ENCODE data around the gene EVA1A.
"Not testable (repeated sequence)": the region's sequence is repeated elsewhere in the genome, so short reads cannot be mapped to it uniquely, and the experiment has no call there.

Gene EVA1A

GRCh38 chr2:75489721-75490120 is 71.0 kb downstream of the EVA1A start:
- Mint-ChIP-seq H3K27ac (ENCODE audit: low read depth) (no peak overlapping the region), H3K4me1 (no peaks in the 10 kb centered on the region), H3K27me3 (peaks cover 44% of the 10 kb centered on the region), H3K9me3 (no peaks in the 10 kb centered on the region), H3K36me3 (ENCODE audit: insufficient read depth) (peaks cover 2% of the 10 kb centered on the region), H3K4me3 (no peak overlapping the region)
- ATAC-seq (replicated peaks; ENCODE audit: extremely low read depth, poor library complexity, severe bottlenecking) (no peak), DNase-seq (ENCODE audit: low spot score in 2 of 2) (no peak)

DNA sequence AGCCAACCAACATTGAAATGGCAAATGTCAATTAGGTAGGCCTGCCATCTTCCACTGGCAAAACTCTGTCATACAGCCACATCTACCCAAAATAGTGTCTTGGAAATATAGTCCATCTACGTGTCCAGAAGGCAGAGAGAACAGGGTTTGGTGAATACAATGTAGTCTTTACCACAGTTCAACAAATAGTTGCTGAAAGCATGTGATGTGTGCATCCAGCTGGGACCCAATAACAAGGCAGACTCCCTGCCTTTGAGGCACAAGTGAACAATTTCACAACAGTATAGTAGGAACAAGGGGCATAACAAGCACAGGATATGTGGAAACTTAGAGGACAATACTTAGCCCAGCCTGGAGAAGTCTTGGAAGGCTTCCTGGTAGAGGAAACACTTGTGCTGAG is 72.6 kb downstream of the EVA1A start:
- Mint-ChIP-seq H3K4me3 (no peak overlapping the region), H3K36me3 (ENCODE audit: insufficient read depth) (peaks cover 2% of the 10 kb centered on the region), H3K27ac (ENCODE audit: low read depth) (no peak overlapping the region), H3K9me3 (no peaks in the 10 kb centered on the region), H3K4me1 (no peaks in the 10 kb centered on the region), H3K27me3 (peaks cover 44% of the 10 kb centered on the region)
- no peak for DNase-seq (ENCODE audit: low spot score in 2 of 2)
- ATAC-seq (replicated peaks; ENCODE audit: extremely low read depth, poor library complexity, severe bottlenecking) = no peak

GRCh38 chr2:75486735-75487134 is 74.0 kb downstream of the EVA1A start:
- not testable (repeated sequence) for H3K4me3 Mint-ChIP-seq; H3K27ac Mint-ChIP-seq (ENCODE audit: low read depth); H3K9me3 Mint-ChIP-seq; ATAC-seq (replicated peaks; ENCODE audit: extremely low read depth, poor library complexity, severe bottlenecking); DNase-seq (ENCODE audit: low spot score in 2 of 2); H3K4me1 Mint-ChIP-seq; H3K36me3 Mint-ChIP-seq (ENCODE audit: insufficient read depth)
- H3K27me3 Mint-ChIP-seq = peaks cover 44% of the 10 kb centered on the region

DNA sequence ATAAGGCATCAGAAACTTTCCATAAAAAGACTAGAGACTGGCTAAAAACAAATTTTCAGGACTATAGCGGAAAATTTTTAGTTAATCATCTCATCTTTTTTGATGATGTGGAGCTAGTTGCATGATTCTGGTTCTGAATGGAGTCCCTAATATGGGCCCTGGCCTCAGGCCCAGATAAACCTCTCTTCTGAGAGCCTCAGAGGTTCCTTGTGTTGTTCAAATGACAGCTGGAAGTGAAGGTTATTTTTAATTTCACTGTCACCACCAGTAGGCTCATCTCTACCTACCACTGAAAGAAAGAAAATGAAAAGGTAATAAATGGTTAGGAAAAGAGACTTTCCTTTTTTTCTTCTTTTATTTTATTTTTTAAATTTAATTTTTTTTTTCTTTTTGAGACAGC is 75.9 kb downstream of the EVA1A start:
- Mint-ChIP-seq H3K9me3 (no peaks in the 10 kb centered on the region), H3K27me3 (peaks cover 54% of the 10 kb centered on the region), H3K4me1 (no peaks in the 10 kb centered on the region), H3K36me3 (ENCODE audit: insufficient read depth) (peaks cover 2% of the 10 kb centered on the region), H3K4me3 (no peak overlapping the region), H3K27ac (ENCODE audit: low read depth) (no peak overlapping the region)
- DNase-seq (ENCODE audit: low spot score in 2 of 2) (no peak), ATAC-seq (replicated peaks; ENCODE audit: extremely low read depth, poor library complexity, severe bottlenecking) (no peak)

- Mint-ChIP-seq H3K4me3 (no peak overlapping the region), H3K36me3 (ENCODE audit: insufficient read depth) (peaks cover 2% of the 10 kb centered on the region), H3K27me3 (peaks cover 48% of the 10 kb centered on the region), H3K27ac (ENCODE audit: low read depth) (no peak overlapping the region), H3K9me3 (no peaks in the 10 kb centered on the region), H3K4me1 (no peaks in the 10 kb centered on the region)
- DNase-seq (ENCODE audit: low spot score in 2 of 2) (no peak), ATAC-seq (replicated peaks; ENCODE audit: extremely low read depth, poor library complexity, severe bottlenecking) (no peak)
These were observed 76.9 kb downstream of the EVA1A start for GRCh38 chr2:75483878-75484277.

DNA sequence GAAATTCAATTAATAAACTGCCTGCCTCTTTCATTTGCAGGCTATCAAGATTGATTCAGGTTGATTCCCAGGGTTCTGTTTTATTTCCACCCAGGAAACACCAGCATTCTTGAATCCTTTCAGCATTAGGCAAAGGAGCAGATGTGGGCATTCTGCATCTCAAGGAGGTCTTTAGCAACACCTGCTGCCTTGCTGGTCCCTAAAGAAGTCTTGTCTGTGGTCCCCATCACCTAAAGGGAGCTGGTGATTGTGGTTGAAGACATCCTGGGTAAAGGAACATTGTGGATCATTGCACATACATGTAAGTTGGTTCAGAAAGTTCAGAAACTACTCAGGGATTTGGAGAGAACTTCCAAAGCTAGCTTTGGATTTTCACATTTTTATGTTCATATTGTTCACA is 78.3 kb downstream of the EVA1A start:
- no peak for DNase-seq (ENCODE audit: low spot score in 2 of 2)
- Mint-ChIP-seq H3K36me3 (ENCODE audit: insufficient read depth) (peaks cover 2% of the 10 kb centered on the region), H3K9me3 (no peaks in the 10 kb centered on the region), H3K4me1 (no peaks in the 10 kb centered on the region), H3K4me3 (no peak overlapping the region), H3K27ac (ENCODE audit: low read depth) (no peak overlapping the region), H3K27me3 (peaks cover 42% of the 10 kb centered on the region)
- ATAC-seq (replicated peaks; ENCODE audit: extremely low read depth, poor library complexity, severe bottlenecking) = no peak

GRCh38 chr2:75480971-75481836 is 79.5 kb downstream of the EVA1A start:
- Mint-ChIP-seq H3K4me1 (no peaks in the 10 kb centered on the region), H3K27me3 (peaks cover 36% of the 10 kb centered on the region), H3K36me3 (ENCODE audit: insufficient read depth) (no peaks in the 10 kb centered on the region), H3K9me3 (no peaks in the 10 kb centered on the region), H3K27ac (ENCODE audit: low read depth) (no peak overlapping the region), H3K4me3 (no peak overlapping the region)
- ATAC-seq (replicated peaks; ENCODE audit: extremely low read depth, poor library complexity, severe bottlenecking) (no peak), DNase-seq (ENCODE audit: low spot score in 2 of 2) (no peak)

DNA sequence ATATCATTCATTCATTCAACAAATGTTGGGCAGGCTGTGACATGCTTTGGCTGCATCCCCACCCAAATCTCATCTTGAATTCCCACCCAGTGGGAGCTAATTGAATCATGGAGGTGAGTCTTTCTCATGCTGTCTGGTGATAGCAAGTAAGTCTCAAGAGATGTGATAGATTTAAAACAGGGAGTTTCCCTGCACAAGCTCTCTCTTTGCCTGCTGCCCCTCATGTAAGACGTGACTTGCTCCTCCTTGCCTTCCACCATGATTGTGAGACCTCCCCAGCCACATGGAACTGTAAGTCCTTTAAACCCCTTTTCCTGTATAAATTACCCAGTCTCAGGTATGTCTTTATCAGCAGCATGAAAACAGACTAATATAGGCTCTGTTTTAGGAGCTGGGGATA is 83.0 kb downstream of the EVA1A start:
- H3K4me3 Mint-ChIP-seq = not testable (repeated sequence)

DNA sequence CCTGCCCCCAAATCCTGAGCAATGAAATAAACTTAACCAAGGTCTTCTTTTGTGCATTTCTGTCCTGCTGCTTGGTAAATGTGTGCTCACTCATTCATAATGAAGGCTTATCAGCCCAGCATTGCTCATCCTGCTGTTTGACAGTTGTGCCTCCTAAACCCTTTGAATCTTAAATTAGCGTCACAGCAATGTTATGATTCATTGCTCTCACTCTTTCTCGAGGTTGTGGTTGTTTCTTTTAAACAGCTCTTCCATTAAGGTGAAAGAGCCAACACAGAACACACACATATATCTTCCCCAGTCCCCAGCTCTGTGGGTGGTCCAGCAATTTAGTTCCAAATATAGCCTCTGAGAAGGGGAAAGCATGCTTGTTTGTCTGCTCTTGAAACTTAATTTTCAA is 84.0 kb downstream of the EVA1A start:
- H3K27me3 Mint-ChIP-seq = peaks cover 43% of the 10 kb centered on the region
- H3K36me3 Mint-ChIP-seq (ENCODE audit: insufficient read depth) = no peaks in the 10 kb centered on the region
- no peak overlapping the region for H3K4me3 Mint-ChIP-seq
- no peaks in the 10 kb centered on the region for H3K4me1 Mint-ChIP-seq
- no peaks in the 10 kb centered on the region for H3K9me3 Mint-ChIP-seq
- ATAC-seq (replicated peaks; ENCODE audit: extremely low read depth, poor library complexity, severe bottlenecking) (no peak), DNase-seq (ENCODE audit: low spot score in 2 of 2) (no peak)
- H3K27ac Mint-ChIP-seq (ENCODE audit: low read depth) = no peak overlapping the region

More for the DNA sequence above, 83.0 kb downstream of the EVA1A start:
- H3K27me3 Mint-ChIP-seq = peaks cover 39% of the 10 kb centered on the region
- H3K36me3 Mint-ChIP-seq (ENCODE audit: insufficient read depth); H3K9me3 Mint-ChIP-seq; ATAC-seq (replicated peaks; ENCODE audit: extremely low read depth, poor library complexity, severe bottlenecking); H3K27ac Mint-ChIP-seq (ENCODE audit: low read depth); DNase-seq (ENCODE audit: low spot score in 2 of 2); H3K4me1 Mint-ChIP-seq: not testable (repeated sequence)

DNA sequence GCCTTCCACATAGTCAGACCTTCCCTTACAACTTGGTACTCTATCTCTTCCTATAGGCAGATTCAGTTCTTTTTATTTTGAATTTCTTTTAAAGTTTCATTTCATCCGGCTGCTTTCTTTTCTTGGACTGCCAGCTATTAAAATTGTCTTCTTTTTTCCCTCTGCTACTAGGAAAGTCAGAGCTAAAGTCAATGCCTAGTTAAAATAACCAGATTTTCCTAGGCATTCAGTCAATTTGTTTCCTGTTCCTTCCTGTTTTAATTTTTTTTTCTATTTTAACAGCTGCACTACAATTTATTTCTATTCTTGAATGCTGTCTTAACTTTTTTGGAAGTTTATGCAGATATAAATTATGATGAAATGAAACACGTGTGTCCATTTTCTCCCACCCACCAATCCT is 84.8 kb downstream of the EVA1A start:
- Mint-ChIP-seq H3K27ac (ENCODE audit: low read depth) (no peak overlapping the region), H3K27me3 (peaks cover 38% of the 10 kb centered on the region), H3K9me3 (no peaks in the 10 kb centered on the region), H3K4me3 (no peak overlapping the region), H3K36me3 (ENCODE audit: insufficient read depth) (no peaks in the 10 kb centered on the region), H3K4me1 (no peaks in the 10 kb centered on the region)
- no peak for DNase-seq (ENCODE audit: low spot score in 2 of 2)
- no peak for ATAC-seq (replicated peaks; ENCODE audit: extremely low read depth, poor library complexity, severe bottlenecking)

- DNase-seq (ENCODE audit: low spot score in 2 of 2) (no peak), ATAC-seq (replicated peaks; ENCODE audit: extremely low read depth, poor library complexity, severe bottlenecking) (no peak)
- no peak overlapping the region for H3K27ac Mint-ChIP-seq (ENCODE audit: low read depth)
- H3K4me1 Mint-ChIP-seq = no peaks in the 10 kb centered on the region
- H3K36me3 Mint-ChIP-seq (ENCODE audit: insufficient read depth) = no peaks in the 10 kb centered on the region
- H3K27me3 Mint-ChIP-seq = peaks cover 33% of the 10 kb centered on the region
- no peak overlapping the region for H3K4me3 Mint-ChIP-seq
- H3K9me3 Mint-ChIP-seq = no peaks in the 10 kb centered on the region
These were observed 85.7 kb downstream of the EVA1A start for GRCh38 chr2:75475049-75475448.

DNA sequence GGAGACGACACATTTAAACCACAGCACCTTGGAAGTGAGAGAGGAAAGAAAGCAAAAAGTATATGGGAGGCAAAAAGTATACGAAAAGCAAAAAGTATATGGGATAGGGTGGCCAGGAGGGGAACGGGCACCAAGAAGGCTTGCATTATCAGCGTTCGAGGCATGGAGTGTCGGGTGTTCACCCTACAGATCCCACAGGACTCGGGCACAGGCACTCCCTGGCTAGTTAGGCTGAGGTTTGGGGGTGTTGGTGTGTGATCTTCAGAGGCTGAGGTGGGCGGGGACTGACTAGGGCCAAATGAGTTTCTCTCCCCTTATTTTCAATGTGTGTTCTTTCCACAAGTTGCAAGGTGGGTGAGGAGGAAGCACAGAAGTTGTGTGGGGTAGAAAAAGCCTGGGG is 86.6 kb downstream of the EVA1A start:
- ATAC-seq (replicated peaks; ENCODE audit: extremely low read depth, poor library complexity, severe bottlenecking) = no peak
- Mint-ChIP-seq H3K36me3 (ENCODE audit: insufficient read depth) (no peaks in the 10 kb centered on the region), H3K9me3 (no peaks in the 10 kb centered on the region), H3K27me3 (peaks cover 33% of the 10 kb centered on the region), H3K4me3 (no peak overlapping the region), H3K4me1 (no peaks in the 10 kb centered on the region), H3K27ac (ENCODE audit: low read depth) (no peak overlapping the region)
- DNase-seq (ENCODE audit: low spot score in 2 of 2) = no peak

- Mint-ChIP-seq H3K4me3 (no peak overlapping the region), H3K9me3 (no peaks in the 10 kb centered on the region), H3K27ac (ENCODE audit: low read depth) (no peak overlapping the region), H3K27me3 (peaks cover 9% of the 10 kb centered on the region), H3K36me3 (ENCODE audit: insufficient read depth) (no peaks in the 10 kb centered on the region), H3K4me1 (no peaks in the 10 kb centered on the region)
- no peak for DNase-seq (ENCODE audit: low spot score in 2 of 2)
- no peak for ATAC-seq (replicated peaks; ENCODE audit: extremely low read depth, poor library complexity, severe bottlenecking)
These were observed 93.9 kb downstream of the EVA1A start for GRCh38 chr2:75466708-75467311.
